ENCODE measurements around the gene CDC20.
A peak's percentile ranks its signal among the peaks of the same experiment; 100 is the strongest.

The CDC20 gene

DNA sequence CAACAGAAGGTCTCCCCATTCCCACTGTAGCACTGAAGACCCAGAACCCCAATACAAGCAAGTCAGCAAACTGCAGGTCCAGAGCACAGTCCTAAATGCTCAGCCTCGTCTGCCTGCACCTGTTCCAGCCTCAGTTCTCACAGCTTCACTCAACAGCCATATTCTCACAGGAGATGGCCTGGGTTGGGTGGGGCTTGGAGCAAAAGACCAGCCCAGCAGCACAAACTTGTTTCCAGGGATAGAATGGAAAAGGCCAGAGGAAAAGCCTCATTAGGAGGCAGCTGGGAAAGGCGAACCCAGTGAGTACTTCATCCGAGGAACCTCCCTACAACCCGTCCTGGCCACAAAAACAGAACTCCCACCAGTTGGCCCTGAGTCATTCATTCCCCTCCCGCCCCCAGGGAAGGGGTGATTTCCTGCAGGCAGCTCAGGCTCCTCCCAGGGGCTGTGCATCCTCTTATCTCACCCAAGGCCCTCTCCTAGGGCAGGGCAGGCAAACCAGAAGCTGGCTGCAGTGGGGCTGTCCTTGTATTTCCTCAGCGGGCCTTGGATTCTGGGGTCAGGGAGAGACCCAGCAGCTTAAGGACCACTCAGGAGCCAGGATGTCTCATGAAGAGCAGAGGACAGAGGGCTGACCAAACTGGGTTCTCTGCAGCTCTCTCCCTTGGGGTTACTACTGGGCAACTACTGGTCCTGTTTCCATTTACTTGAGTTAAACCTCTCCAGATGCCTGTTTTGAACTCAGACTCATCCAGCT, 28.6 kb upstream of the CDC20 start:
- no peak for DNase-seq

DNA sequence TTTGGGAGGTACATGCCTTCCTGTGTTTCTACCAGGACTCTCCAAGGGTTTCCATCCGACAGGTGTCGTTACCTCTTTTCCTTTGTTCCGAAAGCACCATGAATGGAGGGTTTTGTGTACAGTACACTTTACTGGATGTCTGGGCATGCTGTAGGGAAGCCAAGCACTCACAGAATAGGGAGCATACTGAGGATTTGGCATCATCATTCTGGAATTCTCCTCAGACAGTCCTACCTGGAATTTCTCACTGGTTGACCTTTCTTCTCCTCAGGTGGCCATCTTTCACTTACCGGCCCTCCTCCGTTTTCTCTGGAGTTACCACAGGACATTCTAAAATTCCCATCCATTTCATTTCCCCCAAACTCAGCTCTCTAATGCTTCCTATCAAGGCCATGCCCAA, 27.1 kb upstream of the CDC20 start:
- no peak for DNase-seq

DNA sequence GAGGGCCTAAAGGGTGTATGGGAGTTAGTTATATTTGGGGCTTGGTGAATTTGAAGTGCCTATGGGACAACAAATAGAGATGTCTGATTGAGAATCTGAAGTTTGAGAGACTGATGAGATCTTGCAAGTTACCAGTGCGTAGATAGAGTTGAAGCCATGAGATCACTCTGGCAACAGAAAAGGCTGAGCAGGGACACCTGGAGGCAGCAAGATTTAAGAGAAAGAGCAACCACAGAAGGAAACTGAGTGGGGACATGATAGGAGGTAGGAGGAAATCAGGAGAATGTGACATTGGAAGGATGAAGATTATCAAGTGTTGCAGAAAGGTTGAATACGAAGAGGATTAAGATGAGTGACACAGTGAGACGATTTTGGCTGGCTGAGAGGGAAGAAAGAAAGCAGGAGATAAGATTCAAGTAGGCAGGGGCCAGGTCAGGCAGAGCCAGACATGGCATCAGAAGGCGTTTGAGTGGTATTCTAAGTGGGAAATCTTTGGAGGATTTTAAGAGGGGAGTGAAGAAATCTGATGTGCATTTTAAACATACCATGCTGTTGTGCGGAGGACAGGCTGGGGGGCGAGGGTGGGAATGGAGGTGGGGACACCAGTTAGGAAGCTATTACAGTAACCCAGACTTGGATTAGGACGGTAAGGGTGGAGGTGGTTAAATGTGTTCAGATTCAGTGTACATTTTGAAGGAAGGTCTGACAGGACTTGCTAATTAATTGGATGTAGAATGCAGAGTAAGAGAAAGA, 24.2 kb upstream of the CDC20 start:
- no peak for DNase-seq

DNA sequence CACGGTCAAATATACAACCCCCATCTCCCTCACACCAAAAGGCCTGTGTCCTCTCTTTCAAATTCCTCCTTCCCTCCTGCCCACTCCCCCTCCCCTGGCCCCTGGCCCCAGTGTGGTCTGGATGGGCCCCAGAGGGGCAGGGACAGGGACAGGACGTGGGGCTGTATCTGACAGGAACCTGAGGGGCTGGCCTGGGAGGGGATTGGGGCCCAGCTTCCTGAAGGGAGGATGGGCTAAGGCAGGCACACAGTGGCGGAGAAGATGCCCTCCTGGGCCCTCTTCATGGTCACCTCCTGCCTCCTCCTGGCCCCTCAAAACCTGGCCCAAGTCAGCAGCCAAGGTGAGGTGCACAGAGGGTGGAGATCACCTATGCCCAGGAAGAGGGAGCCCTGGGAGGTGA, 21.2 kb upstream of the CDC20 start, which contains the start of gene MPL:
MPL (plus strand) TSS at position 231 of the 400 bp plus-strand sequence; CDS start at position 262, 31 bp downstream.
- no peak for DNase-seq

DNA sequence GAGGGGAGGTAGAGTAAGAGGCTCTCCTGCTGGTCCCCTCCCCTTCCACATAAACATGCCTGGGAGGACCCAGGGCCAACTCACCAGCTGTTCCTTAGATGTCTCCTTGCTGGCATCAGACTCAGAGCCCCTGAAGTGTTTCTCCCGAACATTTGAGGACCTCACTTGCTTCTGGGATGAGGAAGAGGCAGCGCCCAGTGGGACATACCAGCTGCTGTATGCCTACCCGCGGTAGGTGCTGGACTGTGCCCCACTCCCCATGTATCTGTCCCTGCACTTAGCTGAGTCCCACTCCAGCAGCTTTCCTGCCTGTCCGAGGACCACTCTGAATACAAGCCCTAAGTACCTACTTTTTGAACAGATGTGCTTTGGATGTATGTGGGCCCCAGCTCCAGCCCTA, 20.8 kb upstream of the CDC20 start:
- DNase-seq = no peak

DNA sequence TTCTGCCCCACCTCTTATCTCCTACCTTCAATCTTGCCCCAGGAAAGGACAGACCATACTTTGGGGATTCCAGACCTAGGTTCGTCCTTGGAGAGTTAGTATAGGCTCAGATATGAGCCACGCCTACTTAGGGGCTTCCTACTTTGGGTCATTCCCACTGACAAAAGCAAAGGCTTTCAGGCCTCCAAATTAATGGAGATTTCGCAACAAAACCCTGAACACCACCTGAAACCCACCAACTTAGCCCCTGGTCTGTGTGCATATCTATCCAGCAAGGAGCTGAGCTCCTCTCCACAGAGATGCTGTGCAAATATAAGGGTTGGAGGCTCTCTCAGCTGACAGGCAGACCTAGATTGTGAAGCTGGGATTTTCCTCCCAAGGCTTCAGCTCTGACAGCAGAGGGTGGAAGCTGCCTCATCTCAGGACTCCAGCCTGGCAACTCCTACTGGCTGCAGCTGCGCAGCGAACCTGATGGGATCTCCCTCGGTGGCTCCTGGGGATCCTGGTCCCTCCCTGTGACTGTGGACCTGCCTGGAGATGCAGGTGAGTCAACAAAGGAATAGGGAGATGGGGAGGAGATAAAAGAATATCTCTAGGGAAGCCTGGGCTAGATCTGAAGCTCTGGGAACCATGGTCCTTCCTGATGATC, 19.1 kb upstream of the CDC20 start:
- no peak for DNase-seq

DNA sequence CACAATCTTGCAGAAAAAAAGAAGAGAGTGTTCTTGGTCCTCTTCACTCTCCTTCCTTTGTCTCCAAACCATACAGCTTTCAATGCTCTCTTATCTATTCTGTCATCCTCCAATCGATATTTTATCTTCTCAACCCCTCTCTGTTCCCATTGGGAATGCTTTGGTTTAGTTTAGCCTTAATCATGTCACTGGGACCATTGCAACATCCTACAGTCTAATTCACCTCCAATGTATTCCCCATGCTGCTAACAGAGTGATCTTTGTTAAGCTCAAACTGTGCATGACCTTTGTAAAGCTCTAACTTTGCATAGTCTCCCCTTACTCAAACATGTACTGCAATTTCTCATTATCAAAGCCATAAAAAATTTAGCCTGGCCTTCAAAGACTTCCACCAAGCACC, 18.2 kb upstream of the CDC20 start:
- DNase-seq = no peak

DNA sequence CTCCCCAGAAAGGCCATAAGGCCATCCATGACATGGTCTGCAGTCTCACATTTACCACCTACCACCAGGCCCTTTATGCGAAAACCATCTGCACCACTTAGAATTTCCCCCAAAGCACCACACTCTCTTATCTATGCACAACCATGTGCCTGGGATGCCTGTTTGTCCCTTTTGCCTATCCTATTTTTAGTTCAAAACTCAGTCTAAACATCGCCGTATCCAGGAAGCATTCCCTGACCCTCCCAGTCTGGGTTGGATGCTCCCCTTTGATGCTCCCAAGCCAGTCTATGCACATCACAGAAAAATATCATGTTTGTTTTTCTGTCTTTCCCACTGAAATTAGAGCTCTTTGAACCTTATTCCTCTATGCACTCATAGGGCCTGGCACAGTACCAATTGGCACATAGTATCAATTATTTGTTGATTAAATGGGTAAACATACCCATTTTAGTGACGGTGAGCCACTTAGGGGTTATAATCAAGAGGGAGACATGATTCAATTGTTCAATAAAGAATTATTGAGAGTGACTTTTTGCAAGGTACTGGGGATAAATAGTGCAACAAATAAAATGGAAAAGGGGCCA, 14.4 kb upstream of the CDC20 start:
- no peak for DNase-seq

DNA sequence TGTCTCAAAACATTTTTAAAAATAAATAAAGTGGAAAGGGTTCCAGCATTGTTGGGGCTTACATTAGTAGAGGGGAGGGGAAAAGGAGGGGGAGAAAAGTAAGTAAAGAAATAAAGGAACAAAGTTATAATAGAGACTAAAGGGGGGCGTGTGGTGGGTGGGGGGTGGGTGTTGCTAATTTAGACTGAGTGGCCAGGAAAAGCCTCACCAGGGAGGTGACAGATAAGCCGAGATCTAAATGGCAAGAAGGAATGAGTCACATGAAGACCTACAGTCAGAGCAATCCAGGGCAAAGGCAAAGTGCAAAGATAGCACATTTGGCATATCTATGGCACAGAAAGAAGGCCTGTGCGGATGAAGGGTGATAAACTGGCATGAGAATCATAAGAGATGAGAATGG, 13.7 kb upstream of the CDC20 start:
- no peak for DNase-seq

DNA sequence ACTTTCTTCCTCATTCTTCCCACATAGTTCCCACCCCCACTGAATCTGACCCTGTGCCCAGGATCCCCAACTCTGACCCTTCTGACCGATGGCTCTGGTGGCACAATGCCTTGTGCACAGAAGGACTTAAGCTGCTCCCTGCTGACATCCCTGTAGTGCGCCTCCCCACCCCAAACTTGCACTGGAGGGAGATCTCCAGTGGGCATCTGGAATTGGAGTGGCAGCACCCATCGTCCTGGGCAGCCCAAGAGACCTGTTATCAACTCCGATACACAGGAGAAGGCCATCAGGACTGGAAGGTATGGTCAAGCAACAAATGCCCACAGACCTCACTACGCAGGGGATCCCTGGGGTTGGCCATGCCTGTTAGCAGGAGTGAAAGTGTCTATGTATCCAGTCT, 12.1 kb upstream of the CDC20 start:
- DNase-seq = no peak

DNA sequence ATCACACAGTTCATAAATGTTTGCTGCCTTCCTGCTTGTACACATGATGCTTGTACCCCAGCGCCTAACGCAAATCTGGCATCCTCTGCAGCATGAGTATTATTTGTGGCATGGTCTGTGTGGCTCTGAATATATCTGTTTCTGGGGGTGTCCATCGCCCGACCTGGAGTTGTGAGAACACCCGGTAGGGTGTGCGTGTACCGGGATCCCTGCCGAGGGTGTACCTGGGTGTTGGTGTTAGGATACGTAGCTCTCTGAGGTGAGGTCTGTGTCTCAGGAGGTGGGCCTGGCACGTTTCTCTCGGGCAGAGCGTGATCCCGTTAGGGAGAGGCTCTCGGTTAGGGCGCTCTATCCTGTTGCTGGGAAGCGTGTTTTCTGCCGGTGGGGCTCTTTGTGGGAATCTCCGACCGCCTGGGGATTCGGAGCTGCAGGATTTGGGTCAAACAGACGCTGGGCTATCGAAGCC, 10.4 kb upstream of the CDC20 start:
- no peak for DNase-seq

DNA sequence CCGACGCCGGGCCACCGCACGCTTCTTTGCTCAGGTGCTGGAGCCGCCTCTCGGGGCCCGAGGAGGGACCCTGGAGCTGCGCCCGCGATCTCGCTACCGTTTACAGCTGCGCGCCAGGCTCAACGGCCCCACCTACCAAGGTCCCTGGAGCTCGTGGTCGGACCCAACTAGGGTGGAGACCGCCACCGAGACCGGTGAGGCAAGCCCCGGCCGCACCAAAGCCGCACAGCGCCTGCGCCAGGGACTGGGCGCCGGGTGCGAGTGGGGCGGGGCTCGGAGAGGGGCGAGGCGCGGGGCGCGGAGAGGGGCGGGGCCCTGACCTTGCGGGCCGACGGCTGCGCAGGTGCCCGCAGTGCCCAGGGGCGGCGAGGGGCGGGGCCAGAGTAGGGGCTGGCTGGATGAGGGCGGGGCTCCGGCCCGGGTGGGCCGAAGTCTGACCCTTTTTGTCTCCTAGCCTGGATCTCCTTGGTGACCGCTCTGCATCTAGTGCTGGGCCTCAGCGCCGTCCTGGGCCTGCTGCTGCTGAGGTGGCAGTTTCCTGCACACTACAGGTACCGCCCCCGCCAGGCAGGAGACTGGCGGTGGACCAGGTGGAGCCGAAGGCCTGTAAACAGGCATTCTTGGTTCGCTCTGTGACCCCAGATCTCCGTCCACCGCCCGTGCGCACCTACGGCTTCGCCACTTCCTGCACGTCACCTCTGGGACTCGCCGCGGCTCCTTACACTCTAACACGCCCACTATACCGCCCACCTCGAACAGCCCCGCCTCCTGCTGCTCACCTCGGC, 9.8 kb upstream of the CDC20 start:
- DNase-seq = peak; percentile 35

DNA sequence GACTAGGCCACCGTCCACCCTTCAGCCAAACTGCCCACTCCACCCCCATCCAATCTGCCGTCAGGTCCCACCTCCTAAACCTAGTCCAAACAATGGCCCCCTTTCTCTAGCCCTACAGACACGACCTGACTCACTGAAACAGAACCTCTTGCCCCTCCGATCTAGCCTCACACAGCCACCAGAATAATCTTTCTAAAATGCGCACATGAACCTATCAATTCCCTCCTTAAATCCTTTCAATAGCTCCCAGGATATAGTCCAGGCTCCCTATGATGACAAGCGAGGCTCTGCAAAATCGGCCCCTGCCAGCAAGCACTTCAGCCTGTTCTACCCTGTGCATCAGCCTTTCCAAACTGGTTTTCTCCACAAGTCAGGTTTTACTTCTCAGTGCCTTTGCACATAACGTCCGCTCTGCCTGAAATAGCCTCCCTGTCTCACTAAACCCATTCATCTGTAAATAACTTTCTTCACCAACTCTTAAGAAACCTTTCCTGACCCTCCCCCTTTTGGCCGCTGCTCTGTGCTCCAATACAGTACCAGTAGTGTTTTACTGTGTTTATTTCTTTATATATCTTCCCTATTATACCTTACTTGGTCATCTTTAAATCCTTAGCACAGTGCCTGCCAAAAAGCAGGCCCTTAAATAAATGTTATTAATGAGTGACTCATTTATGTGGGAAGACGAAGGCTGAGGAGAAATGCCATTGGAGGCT, 9.0 kb upstream of the CDC20 start:
- no peak for DNase-seq

DNA sequence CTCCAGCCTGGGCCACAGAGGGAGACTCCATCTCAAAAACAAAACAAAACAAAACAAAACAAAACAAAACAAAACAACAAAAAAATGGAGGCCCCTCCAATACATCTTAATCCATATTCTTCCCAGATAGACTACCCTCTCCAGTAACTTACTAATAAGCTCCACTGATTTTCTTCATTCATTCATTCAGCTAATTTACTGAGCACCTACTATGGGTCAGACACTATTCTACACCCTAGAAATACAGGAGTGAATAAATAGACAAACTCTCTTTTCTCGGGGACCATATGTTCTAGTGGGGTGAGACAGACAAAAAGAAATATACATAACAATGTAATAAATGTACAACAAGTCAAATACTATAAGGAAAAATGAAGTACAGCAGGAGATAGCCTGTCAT, 7.8 kb upstream of the CDC20 start:
- no peak for DNase-seq

DNA sequence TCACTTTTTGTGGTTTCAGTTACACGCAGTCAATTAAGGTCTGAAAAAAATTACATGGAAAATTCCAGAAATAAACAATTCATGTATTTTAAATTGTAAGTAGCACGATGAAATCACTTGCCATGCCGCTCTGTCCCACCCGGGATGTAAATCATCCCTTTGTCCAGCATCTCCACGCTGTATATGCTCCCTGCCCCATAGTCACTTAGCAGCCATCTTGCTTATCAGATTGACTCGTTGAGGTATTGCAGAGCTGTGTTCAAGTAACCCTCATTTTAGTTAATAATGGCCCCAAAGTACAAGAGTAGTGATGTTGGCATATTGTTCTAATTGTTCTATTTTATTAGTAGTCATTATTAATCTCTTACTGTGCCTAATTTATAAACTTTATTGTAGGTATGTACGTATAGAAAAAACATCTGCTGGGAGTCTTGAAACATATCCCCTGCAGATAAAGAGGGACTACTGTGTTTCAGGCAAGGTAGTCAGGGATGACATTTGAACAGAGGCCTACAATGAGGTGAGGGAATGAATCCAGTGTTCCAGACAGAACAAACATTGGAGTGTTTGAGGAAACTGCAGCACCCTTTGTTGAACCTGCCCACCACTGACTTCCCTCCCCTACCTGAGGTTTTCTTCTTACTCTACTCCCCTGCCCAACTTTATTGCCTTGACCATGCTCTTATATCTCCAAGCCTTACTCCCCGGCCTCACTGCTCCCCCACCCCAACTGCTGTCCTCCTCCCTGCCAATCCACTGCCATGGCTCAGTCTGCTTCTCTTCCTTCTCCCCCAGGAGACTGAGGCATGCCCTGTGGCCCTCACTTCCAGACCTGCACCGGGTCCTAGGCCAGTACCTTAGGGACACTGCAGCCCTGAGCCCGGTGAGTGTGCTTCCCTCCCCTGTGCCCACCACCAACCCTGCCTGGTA, 7.1 kb upstream of the CDC20 start:
- DNase-seq = no peak

DNA sequence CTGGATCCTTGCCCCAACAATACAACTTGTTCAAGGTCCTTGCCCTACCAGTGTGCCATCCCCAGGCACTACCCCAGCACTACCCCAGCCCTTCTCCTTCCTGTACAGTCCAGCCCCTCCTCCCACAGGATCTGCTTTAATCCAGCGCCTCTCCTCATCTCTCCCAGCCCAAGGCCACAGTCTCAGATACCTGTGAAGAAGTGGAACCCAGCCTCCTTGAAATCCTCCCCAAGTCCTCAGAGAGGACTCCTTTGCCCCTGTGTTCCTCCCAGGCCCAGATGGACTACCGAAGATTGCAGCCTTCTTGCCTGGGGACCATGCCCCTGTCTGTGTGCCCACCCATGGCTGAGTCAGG, 6.5 kb upstream of the CDC20 start:
- DNase-seq = no peak

DNA sequence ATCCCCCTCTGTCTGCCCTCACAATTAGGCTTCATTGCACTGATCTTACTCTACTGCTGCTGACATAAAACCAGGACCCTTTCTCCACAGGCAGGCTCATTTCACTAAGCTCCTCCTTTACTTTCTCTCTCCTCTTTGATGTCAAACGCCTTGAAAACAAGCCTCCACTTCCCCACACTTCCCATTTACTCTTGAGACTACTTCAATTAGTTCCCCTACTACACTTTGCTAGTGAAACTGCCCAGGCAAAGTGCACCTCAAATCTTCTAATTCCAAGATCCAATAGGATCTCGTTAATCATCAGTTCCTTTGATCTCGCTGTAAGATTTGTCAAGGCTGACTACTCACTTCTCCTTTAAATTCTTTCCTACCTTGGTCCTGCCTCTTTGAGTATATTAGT, 5.9 kb upstream of the CDC20 start:
- DNase-seq = no peak

DNA sequence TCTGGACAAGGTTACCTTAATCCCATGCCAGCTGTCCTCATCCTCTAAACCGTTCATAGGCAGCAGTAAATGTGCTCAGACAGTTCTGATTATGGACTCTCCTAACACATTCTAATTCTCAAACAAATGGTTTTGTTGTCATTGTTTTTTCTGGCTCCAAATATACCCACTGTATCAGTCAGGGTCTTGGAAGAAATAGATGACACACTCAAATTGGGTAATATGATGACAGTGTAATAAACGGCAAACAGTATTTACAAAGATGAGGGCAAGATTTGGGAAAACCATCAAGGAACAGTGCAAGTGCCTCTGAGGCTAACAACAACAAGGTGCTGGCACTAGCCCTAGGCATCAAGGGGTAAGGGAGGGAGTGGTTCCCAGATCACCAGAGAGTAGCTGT, 4.3 kb upstream of the CDC20 start:
- DNase-seq = no peak

DNA sequence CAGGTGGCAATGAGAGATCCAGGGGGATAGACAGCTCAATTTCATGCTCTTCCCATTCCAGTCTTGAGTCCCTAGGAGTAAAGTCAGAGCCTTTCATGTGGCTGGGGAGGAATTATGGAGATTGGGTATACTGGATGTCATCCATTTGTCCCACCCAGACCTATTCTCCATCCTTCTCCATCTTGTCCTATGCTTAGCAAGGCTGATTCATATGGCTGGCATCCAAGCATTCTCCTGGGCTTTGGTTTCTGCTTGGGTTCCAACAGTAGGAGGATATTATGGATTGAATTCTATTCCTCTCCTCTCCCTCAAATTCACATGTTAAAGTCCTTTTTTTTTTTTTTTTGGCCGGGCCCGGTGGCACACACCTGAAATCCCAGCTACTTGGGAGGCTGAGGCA, 3.8 kb upstream of the CDC20 start:
- DNase-seq = no peak

DNA sequence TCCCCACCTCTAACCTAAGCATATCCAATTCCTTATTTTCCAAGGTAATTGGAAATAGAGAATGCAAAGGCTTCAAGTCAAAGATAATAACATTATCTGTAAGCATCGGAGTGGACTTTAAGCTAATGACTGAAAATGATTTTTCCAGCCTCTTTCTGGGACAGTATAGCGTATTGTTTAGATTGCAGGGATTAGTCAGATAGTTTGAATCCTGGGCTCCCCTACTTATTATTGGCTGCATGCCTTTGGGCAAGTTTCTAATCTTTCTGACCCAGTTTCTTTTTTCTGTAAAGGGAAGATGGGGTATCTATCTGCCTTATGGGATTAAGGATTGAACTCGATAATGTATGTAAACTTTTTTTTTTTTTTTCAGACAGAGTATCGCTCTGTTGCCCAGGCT, 1.5 kb upstream of the CDC20 start:
- DNase-seq = no peak

Measured in effector CD4-positive, alpha-beta T cell (primary cell).